Keratinocyte (primary cell): ENCODE results near the gene EDEM1. TPM values are rescaled to one million over a fixed set of nuclear protein-coding genes. Genes with fewer than 3 reads are reported as not detected.
A peak's percentile ranks its signal among the peaks of the same experiment; 100 is the strongest.

Experiments
- DNase-seq: peaks from one replicate; pipeline ENCODE4 v3.0.0-alpha.2; 2011; ENCODE audit warnings: low read depth, missing footprints, low spot score
- FAIRE-seq: peaks from 2 replicates; lab custom pipeline; 2011; peaks lifted over from hg19 to GRCh38; lab: Jason Lieb, UNC
- H2AFZ ChIP-seq: 2 replicates; pipeline ENCODE4 v1.6.0; 2012; ENCODE audit warnings: low read length, control low read depth, inconsistent platforms; ENCODE audit not compliant: control insufficient read depth
- H3K27ac ChIP-seq: 2 replicates; pipeline ENCODE4 v1.5.1; 2011; ENCODE audit warnings: low read length; ENCODE audit not compliant: control insufficient read depth, insufficient read depth
- H3K27me3 ChIP-seq: 3 replicates; pipeline ENCODE4 v1.6.0; 2011; ENCODE audit warnings: low read length; ENCODE audit not compliant: control insufficient read depth, insufficient read depth; ENCODE audit errors: extremely low read depth
- H3K36me3 ChIP-seq, 2 experiments: 2 replicates in 1 of 2; 3 replicates in 1 of 2; pipeline ENCODE4 v1.5.1; 2011; ENCODE audit warnings: low read length in 2 of 2, mild to moderate bottlenecking in 1 of 2; ENCODE audit not compliant: control insufficient read depth in 2 of 2, insufficient read depth in 2 of 2; ENCODE audit errors: extremely low read depth in 1 of 2
- H3K4me1 ChIP-seq: 3 replicates; pipeline ENCODE4 v1.5.1; 2011; ENCODE audit warnings: low read length; ENCODE audit not compliant: control insufficient read depth, insufficient read depth; ENCODE audit errors: extremely low read depth
- H3K4me2 ChIP-seq: 3 replicates; pipeline ENCODE4 v1.6.0; 2011; ENCODE audit warnings: low read depth, low read length; ENCODE audit not compliant: control insufficient read depth, insufficient read depth; ENCODE audit errors: extremely low read depth
- H3K4me3 ChIP-seq, 3 experiments: fragments of 200-600 bp in 1 of 3; sonication (generic) in 1 of 3; 2 replicates in 2 of 3; 3 replicates in 1 of 3; pipeline ENCODE4 v1.5.1; 2011 to 2016; ENCODE audit warnings: low read length in 3 of 3, mild to moderate bottlenecking in 3 of 3, control low read depth in 2 of 3, inconsistent platforms in 1 of 3, low read depth in 1 of 3, mixed read lengths in 1 of 3, mixed run types in 1 of 3, moderate library complexity in 1 of 3; ENCODE audit not compliant: control insufficient read depth in 2 of 3, insufficient read depth in 2 of 3; ENCODE audit errors: extremely low read depth in 1 of 3
- H3K79me2 ChIP-seq: 2 replicates; pipeline ENCODE4 v1.6.0; 2012; ENCODE audit warnings: low read length; ENCODE audit not compliant: control insufficient read depth, insufficient read depth
- H3K9ac ChIP-seq: 3 replicates; pipeline ENCODE4 v1.6.0; 2011; ENCODE audit warnings: low read length; ENCODE audit not compliant: control insufficient read depth, insufficient read depth; ENCODE audit errors: extremely low read depth
- H3K9me1 ChIP-seq: 3 replicates; pipeline ENCODE4 v1.6.0; 2011; ENCODE audit warnings: low read length; ENCODE audit not compliant: control insufficient read depth, insufficient read depth; ENCODE audit errors: extremely low read depth
- H3K9me3 ChIP-seq: 2 replicates; pipeline ENCODE4 v1.5.1; 2012; ENCODE audit warnings: low read depth, low read length; ENCODE audit not compliant: control insufficient read depth
- H4K20me1 ChIP-seq: 3 replicates; pipeline ENCODE4 v1.6.0; 2011; ENCODE audit warnings: low read length; ENCODE audit not compliant: control insufficient read depth, insufficient read depth; ENCODE audit errors: extremely low read depth
- EZH2 ChIP-seq: IDR thresholded peaks from one replicate; pipeline ENCODE4 v1.6.1; 2012; ENCODE audit warnings: inconsistent platforms, mild to moderate bottlenecking, low read length, moderate library complexity
- dilution Hi-C: fragments of 300-500 bp; cut with MboI; formaldehyde crosslinking; loops from one replicate; pipeline ENCODE4 v1.7.0; 2020; ENCODE audit warnings: low sequenced_read_pairs; ENCODE audit not compliant: extremely low pct_ligation_motif_present
- polyA plus RNA-seq, 5 experiments: library from polyadenylated mRNA; depleted of rRNA in 3 of 5; stranded (reverse) in 3 of 5; stranded (forward) in 1 of 5; unstranded in 1 of 5; fragments of >200 nt; gene quantifications; 1 replicate in 1 of 5; 2 replicates in 3 of 5; 3 replicates in 1 of 5; pipeline versions ENCODE4 v1.2.1 to v1.2.3, GENCODE V29; 2011 to 2012; ENCODE audit warnings: missing spikeins in 2 of 5, low read depth in 1 of 5, low replicate concordance in 1 of 5
- TF ChIP-seq, protein P1 (sequence below), 3 experiments: IDR thresholded peaks in 1 of 3; conservative IDR thresholded peaks in 1 of 3; optimal IDR thresholded peaks in 1 of 3; 2 replicates in 2 of 3; 3 replicates in 1 of 3; pipeline versions ENCODE3 to v1.5.1; 2011; ENCODE audit warnings: low read length in 3 of 3, mild to moderate bottlenecking in 3 of 3, moderate library complexity in 2 of 3, control low read depth in 1 of 3, inconsistent platforms in 1 of 3; ENCODE audit not compliant: insufficient read depth in 2 of 3; ENCODE audit errors: extremely low read depth in 1 of 3

Gene EDEM1
- polyA plus RNA-seq, 1 donor (not counting 4 experiments of a cell fraction or from before 2014, with no cell fraction given): 65.2 TPM

DNA sequence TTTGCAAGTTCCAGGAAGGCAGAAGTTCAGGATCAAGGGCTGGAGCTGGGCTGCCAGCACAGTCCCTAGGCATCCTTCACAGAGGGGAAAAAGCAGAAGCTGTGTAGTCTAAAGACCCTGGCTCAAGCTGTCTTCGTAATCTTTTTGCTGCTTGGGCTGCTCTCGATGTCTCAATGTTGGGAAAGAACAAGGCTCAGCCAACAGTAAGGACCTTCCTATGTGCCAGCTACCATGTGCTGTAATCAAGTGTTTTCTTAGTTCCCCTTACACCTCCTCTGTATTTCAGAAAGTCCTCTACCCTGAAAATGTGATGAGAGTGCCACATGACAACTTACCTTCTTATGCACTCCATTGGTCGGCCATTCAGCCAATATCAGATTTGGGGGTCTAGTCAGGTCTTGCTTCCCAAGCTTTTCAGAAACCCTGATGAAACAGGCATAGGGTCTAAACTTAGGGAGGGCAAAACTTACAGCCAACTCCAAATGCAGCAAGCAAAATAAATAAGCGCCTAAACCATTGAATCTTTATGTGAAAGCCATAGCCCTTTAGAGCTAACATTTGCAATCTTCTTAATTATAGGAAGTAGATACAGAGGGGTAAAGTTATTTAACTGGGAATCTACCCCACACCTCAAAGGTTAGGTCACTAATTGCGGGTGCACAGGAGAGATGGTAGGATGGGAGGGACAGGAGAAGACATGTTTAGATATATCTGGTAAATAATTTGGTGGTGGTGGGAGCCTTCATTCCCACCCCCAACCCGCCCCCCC is 1.2 kb upstream of the EDEM1 start:
- Histone ChIP-seq H3K4me3 (peak overlapping the region in 2 of 3 experiments; percentile 78 to 90), H3K4me1 (peaks cover 16% of the 10 kb centered on the region), H4K20me1 (peaks cover 3% of the 10 kb centered on the region), H3K9me1 (no peaks in the 10 kb centered on the region), H3K9me3 (no peaks in the 10 kb centered on the region), H3K36me3 (peaks cover 6 to 8% of the 10 kb centered on the region in 2 experiments), H3K79me2 (peaks cover 37% of the 10 kb centered on the region), H2AFZ (no peak overlapping the region), H3K9ac (peak overlapping the region; percentile 96), H3K27me3 (no peaks in the 10 kb centered on the region), H3K4me2 (peak overlapping the region; percentile 99), H3K27ac (no peak overlapping the region)
- FAIRE-seq: no peak
- TF ChIP-seq, protein P1, sequence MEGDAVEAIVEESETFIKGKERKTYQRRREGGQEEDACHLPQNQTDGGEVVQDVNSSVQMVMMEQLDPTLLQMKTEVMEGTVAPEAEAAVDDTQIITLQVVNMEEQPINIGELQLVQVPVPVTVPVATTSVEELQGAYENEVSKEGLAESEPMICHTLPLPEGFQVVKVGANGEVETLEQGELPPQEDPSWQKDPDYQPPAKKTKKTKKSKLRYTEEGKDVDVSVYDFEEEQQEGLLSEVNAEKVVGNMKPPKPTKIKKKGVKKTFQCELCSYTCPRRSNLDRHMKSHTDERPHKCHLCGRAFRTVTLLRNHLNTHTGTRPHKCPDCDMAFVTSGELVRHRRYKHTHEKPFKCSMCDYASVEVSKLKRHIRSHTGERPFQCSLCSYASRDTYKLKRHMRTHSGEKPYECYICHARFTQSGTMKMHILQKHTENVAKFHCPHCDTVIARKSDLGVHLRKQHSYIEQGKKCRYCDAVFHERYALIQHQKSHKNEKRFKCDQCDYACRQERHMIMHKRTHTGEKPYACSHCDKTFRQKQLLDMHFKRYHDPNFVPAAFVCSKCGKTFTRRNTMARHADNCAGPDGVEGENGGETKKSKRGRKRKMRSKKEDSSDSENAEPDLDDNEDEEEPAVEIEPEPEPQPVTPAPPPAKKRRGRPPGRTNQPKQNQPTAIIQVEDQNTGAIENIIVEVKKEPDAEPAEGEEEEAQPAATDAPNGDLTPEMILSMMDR (optimal IDR thresholded peaks at IDR 0.05 in 1 of 3, IDR thresholded peaks at IDR 0.05 in 1 of 3, conservative IDR thresholded peaks at IDR 0.05 in 1 of 3; ENCODE audit: extremely low read depth in 1 of 3, insufficient read depth in 2 of 3, low read length in 3 of 3): no peak
- no peak for TF ChIP-seq EZH2
- DNase-seq: no peak
- dilution Hi-C loops: no loop called here

DNA sequence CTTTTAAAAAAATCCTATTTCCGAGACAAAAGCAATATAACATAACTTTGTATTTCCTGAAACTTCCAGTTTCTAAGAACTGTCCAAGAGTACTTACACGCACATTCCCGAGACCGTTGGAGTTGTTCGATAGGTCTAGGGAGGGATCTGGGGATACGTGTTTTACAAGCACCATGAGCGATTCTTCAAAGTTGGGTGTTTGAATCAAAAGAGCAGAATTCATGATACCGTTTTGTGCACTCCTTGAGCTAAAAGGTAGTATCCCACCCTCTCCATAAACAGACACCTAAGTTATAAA is 700 bp upstream of the EDEM1 start:
- Histone ChIP-seq H2AFZ (peak overlapping the region; percentile 83), H3K9me1 (no peaks in the 10 kb centered on the region), H3K9ac (peak overlapping the region; percentile 96), H3K79me2 (peaks cover 43% of the 10 kb centered on the region), H3K4me3 (peak overlapping the region; percentile 35 to 90 (median 78)), H3K27me3 (no peaks in the 10 kb centered on the region), H3K4me2 (peak overlapping the region; percentile 99), H4K20me1 (peaks cover 3% of the 10 kb centered on the region), H3K27ac (peak overlapping the region; percentile 96), H3K4me1 (peaks cover 21% of the 10 kb centered on the region), H3K36me3 (peaks cover 4 to 8% of the 10 kb centered on the region in 2 experiments), H3K9me3 (no peaks in the 10 kb centered on the region)
- TF ChIP-seq, protein P1 (optimal IDR thresholded peaks at IDR 0.05 in 1 of 3, IDR thresholded peaks at IDR 0.05 in 1 of 3, conservative IDR thresholded peaks at IDR 0.05 in 1 of 3; ENCODE audit: extremely low read depth in 1 of 3, insufficient read depth in 2 of 3, low read length in 3 of 3): no peak
- TF ChIP-seq EZH2: no peak
- no peak for FAIRE-seq
- dilution Hi-C loops: no loop called here
- no peak for DNase-seq
